TTC549 (cell line): ENCODE results near the gene CNTN2.

Source experiments
- FAIRE-seq: peaks from 2 replicates; lab custom pipeline; 2012; peaks lifted over from hg19 to GRCh38; lab: Jason Lieb, UNC

CNTN2 gene

GRCh38 chr1:205018381-205018780, 24.6 kb upstream of the CNTN2 start:
- no peak for FAIRE-seq

GRCh38 chr1:205020466-205020865, 22.5 kb upstream of the CNTN2 start:
- no peak for FAIRE-seq

- no peak for FAIRE-seq
These were observed 18.3 kb upstream of the CNTN2 start for GRCh38 chr1:205024679-205025078.

- FAIRE-seq: no peak
These were observed 17.8 kb upstream of the CNTN2 start for GRCh38 chr1:205025239-205025638.

GRCh38 chr1:205026181-205026580, 16.8 kb upstream of the CNTN2 start:
- no peak for FAIRE-seq

GRCh38 chr1:205028390-205028789, 14.6 kb upstream of the CNTN2 start:
- no peak for FAIRE-seq

- no peak for FAIRE-seq
These were observed 14.1 kb upstream of the CNTN2 start for GRCh38 chr1:205028924-205029323.

- no peak for FAIRE-seq
These were observed 12.8 kb upstream of the CNTN2 start for GRCh38 chr1:205030241-205030640.

GRCh38 chr1:205030896-205031295, 12.1 kb upstream of the CNTN2 start:
- FAIRE-seq: no peak

GRCh38 chr1:205032508-205032907, 10.5 kb upstream of the CNTN2 start:
- no peak for FAIRE-seq

- FAIRE-seq: no peak
These were observed 5.5 kb upstream of the CNTN2 start for GRCh38 chr1:205037539-205037938.

- FAIRE-seq: no peak
These were observed 4.8 kb upstream of the CNTN2 start for GRCh38 chr1:205038132-205038786.

- FAIRE-seq: no peak
These were observed 1.9 kb upstream of the CNTN2 start for GRCh38 chr1:205041001-205041715.

- no peak for FAIRE-seq
These were observed 758 bp upstream of the CNTN2 start for GRCh38 chr1:205041998-205042910.

- no peak for FAIRE-seq
These were observed 854 bp downstream of the CNTN2 start for GRCh38 chr1:205043866-205044265.

- no peak for FAIRE-seq
These were observed 1.7 kb downstream of the CNTN2 start for GRCh38 chr1:205044741-205045140.

GRCh38 chr1:205045146-205045545, 2.1 kb downstream of the CNTN2 start:
- FAIRE-seq: no peak

- no peak for FAIRE-seq
These were observed 3.9 kb downstream of the CNTN2 start for GRCh38 chr1:205046870-205047269.

GRCh38 chr1:205047764-205048231, 4.8 kb downstream of the CNTN2 start:
- no peak for FAIRE-seq

- no peak for FAIRE-seq
These were observed 5.4 kb downstream of the CNTN2 start for GRCh38 chr1:205048382-205048781.

- FAIRE-seq: no peak
These were observed 6.5 kb downstream of the CNTN2 start for GRCh38 chr1:205049479-205049878.

- FAIRE-seq: no peak
These were observed 9.7 kb downstream of the CNTN2 start for GRCh38 chr1:205052690-205053089.

GRCh38 chr1:205053296-205053695, 10.3 kb downstream of the CNTN2 start:
- no peak for FAIRE-seq
